H1 (cell line): Measurements from ENCODE around the gene EIF1AY. TPM values are rescaled to one million over a fixed set of nuclear protein-coding genes. Genes with fewer than 3 reads are reported as not detected.

ENCODE experiments used
- CTCF ChIA-PET: fragments of 300-600 bp; sonication (Branson Sonifier 250); formaldehyde crosslinking; loops from one replicate; lab custom pipeline; 2021; ENCODE audit not compliant: partially characterized antibody; lab: Charles Lee
- POLR2A ChIA-PET: fragments of 300-600 bp; sonication (Branson Sonifier 250); formaldehyde crosslinking; loops from one replicate; lab custom pipeline; 2021; ENCODE audit warnings: inconsistent platforms; ENCODE audit not compliant: partially characterized antibody; lab: Charles Lee
- DNase-seq, 2 experiments: peaks; one replicate each; pipeline versions ENCODE4 v3.0.0 to v3.0.0-alpha.2; 2010 to 2022; ENCODE audit warnings: low spot score in 2 of 2, low read depth in 1 of 2, mixed read lengths in 1 of 2
- FAIRE-seq: peaks from 2 replicates; lab custom pipeline; 2011; peaks lifted over from hg19 to GRCh38; lab: Jason Lieb, UNC
- H2AFZ ChIP-seq: 2 replicates; pipeline ENCODE4 v1.8.1; 2012; ENCODE audit warnings: low read length, inconsistent platforms
- H2AK5ac ChIP-seq: 2 replicates; pipeline ENCODE4 v1.6.1; 2013; ENCODE audit warnings: low read depth, low read length
- H2BK120ac ChIP-seq: replicated peaks from 2 replicates; pipeline ENCODE3; 2013; ENCODE audit warnings: low read depth, low read length, inconsistent platforms
- H2BK12ac ChIP-seq: 2 replicates; pipeline ENCODE4 v1.6.1; 2013; ENCODE audit warnings: low read depth, low read length
- H2BK15ac ChIP-seq: 2 replicates; pipeline ENCODE4 v1.6.1; 2013; ENCODE audit warnings: low read length
- H2BK20ac ChIP-seq: 2 replicates; pipeline ENCODE4 v1.6.1; 2013; ENCODE audit warnings: low read length
- H2BK5ac ChIP-seq: 2 replicates; pipeline ENCODE4 v1.6.1; 2013; ENCODE audit warnings: low read depth, low read length
- H3K14ac ChIP-seq: 2 replicates; pipeline ENCODE4 v1.6.1; 2013; ENCODE audit warnings: inconsistent platforms; ENCODE audit not compliant: insufficient read length
- H3K18ac ChIP-seq: 2 replicates; pipeline ENCODE4 v1.6.1; 2013; ENCODE audit warnings: low read length; ENCODE audit errors: extremely low read depth
- H3K23ac ChIP-seq: 2 replicates; pipeline ENCODE4 v1.6.1; 2013; ENCODE audit warnings: inconsistent platforms; ENCODE audit not compliant: insufficient read length
- H3K23me2 ChIP-seq: 2 replicates; pipeline ENCODE4 v1.6.1; 2013; ENCODE audit warnings: low read depth, low read length
- H3K27ac ChIP-seq: 2 replicates; pipeline ENCODE4 v1.6.1; 2011; ENCODE audit warnings: low read depth, low read length, inconsistent platforms
- H3K27me3 ChIP-seq, 4 experiments: replicated peaks in 1 of 4; 1 replicate in 1 of 4; 2 replicates in 3 of 4; pipeline versions ENCODE4 v1.6.1 to v1.8.1; 2011 to 2013; ENCODE audit warnings: low read length in 3 of 4, mild to moderate bottlenecking in 3 of 4, inconsistent platforms in 2 of 4, mixed read lengths in 2 of 4, moderate library complexity in 1 of 4; ENCODE audit not compliant: control insufficient read depth in 3 of 4, insufficient read depth in 3 of 4; ENCODE audit errors: extremely low read depth in 1 of 4
- H3K36me3 ChIP-seq, 4 experiments: 2 replicates each; pipeline versions ENCODE4 v1.6.1 to v1.8.1; 2011 to 2013; ENCODE audit warnings: mild to moderate bottlenecking in 4 of 4, low read length in 3 of 4, moderate library complexity in 2 of 4, control low read depth in 1 of 4, inconsistent platforms in 1 of 4; ENCODE audit not compliant: insufficient read depth in 4 of 4, control insufficient read depth in 2 of 4
- H3K4ac ChIP-seq: replicated peaks from 2 replicates; pipeline ENCODE3; 2013; ENCODE audit warnings: low read length, low read depth, mixed read lengths, inconsistent platforms; ENCODE audit not compliant: insufficient read length
- H3K4me1 ChIP-seq, 4 experiments: replicated peaks in 1 of 4; 1 replicate in 1 of 4; 2 replicates in 3 of 4; pipeline versions ENCODE4 v1.6.1 to v1.8.1; 2011 to 2013; ENCODE audit warnings: low read length in 3 of 4, inconsistent platforms in 2 of 4, mixed read lengths in 1 of 4; ENCODE audit not compliant: insufficient read depth in 4 of 4, control insufficient read depth in 3 of 4
- H3K4me2 ChIP-seq, 2 experiments: 2 replicates each; pipeline versions ENCODE4 v1.6.1 to v1.8.1; 2011 to 2013; ENCODE audit warnings: low read depth in 2 of 2, low read length in 2 of 2, control low read depth in 1 of 2, inconsistent platforms in 1 of 2, mild to moderate bottlenecking in 1 of 2; ENCODE audit not compliant: insufficient read depth in 1 of 2
- H3K4me3 ChIP-seq, 4 experiments: fragments of 200-600, 300-600 bp in 1 of 4; sonication (generic), shearing (Covaris generic), sonication (Bioruptor Twin) in 1 of 4; 2 replicates each; pipeline versions ENCODE4 v1.5.1 to v1.8.1; 2011 to 2016; ENCODE audit warnings: low read length in 4 of 4, low read depth in 3 of 4, control low read depth in 2 of 4, inconsistent platforms in 2 of 4, mild to moderate bottlenecking in 2 of 4, mixed read lengths in 1 of 4, moderate library complexity in 1 of 4; ENCODE audit not compliant: insufficient read depth in 2 of 4; ENCODE audit errors: extremely low read depth in 1 of 4
- H3K56ac ChIP-seq: replicated peaks from 2 replicates; pipeline ENCODE3; 2013; ENCODE audit warnings: low read depth, mild to moderate bottlenecking, mixed read lengths, low read length, inconsistent platforms; ENCODE audit not compliant: insufficient read length
- H3K79me1 ChIP-seq: 2 replicates; pipeline ENCODE4 v1.6.1; 2013; ENCODE audit warnings: low read depth, low read length, control low read depth
- H3K79me2 ChIP-seq, 2 experiments: 2 replicates each; pipeline versions ENCODE4 v1.6.1 to v1.8.1; 2012 to 2013; ENCODE audit warnings: low read length in 2 of 2, mild to moderate bottlenecking in 2 of 2, inconsistent platforms in 1 of 2; ENCODE audit not compliant: insufficient read depth in 2 of 2, control insufficient read depth in 1 of 2
- H3K9ac ChIP-seq, 4 experiments: replicated peaks in 1 of 4; 1 replicate in 1 of 4; 2 replicates in 3 of 4; pipeline versions ENCODE4 v1.6.1 to v1.8.1; 2011 to 2013; ENCODE audit warnings: low read depth in 3 of 4, low read length in 3 of 4, control low read depth in 2 of 4, mild to moderate bottlenecking in 2 of 4, moderate library complexity in 2 of 4, inconsistent platforms in 1 of 4; ENCODE audit errors: extremely low read depth in 1 of 4
- H3K9me3 ChIP-seq, 2 experiments: 2 replicates each; pipeline versions ENCODE4 v1.6.1 to v1.8.1; 2012 to 2013; ENCODE audit warnings: mild to moderate bottlenecking in 2 of 2, moderate library complexity in 2 of 2, control low read depth in 1 of 2, inconsistent platforms in 1 of 2, low read depth in 1 of 2, low read length in 1 of 2, mixed read lengths in 1 of 2; ENCODE audit not compliant: insufficient read depth in 2 of 2
- H4K20me1 ChIP-seq, 2 experiments: replicated peaks in 1 of 2; 2 replicates each; pipeline versions ENCODE3 to v1.8.1; 2011 to 2013; ENCODE audit warnings: inconsistent platforms in 2 of 2, low read length in 2 of 2, mild to moderate bottlenecking in 1 of 2; ENCODE audit not compliant: insufficient read depth in 2 of 2, control insufficient read depth in 1 of 2
- H4K5ac ChIP-seq: 2 replicates; pipeline ENCODE4 v1.6.1; 2013; ENCODE audit warnings: low read length, low read depth, mixed read lengths, inconsistent platforms; ENCODE audit not compliant: insufficient read length
- H4K8ac ChIP-seq: 2 replicates; pipeline ENCODE4 v1.8.0; 2013; ENCODE audit warnings: mild to moderate bottlenecking, moderate library complexity, low read length, inconsistent platforms; ENCODE audit not compliant: insufficient read depth; ENCODE audit errors: extremely low read depth
- H4K91ac ChIP-seq: replicated peaks from 2 replicates; pipeline ENCODE3; 2013; ENCODE audit warnings: low read length, mixed read lengths, inconsistent platforms; ENCODE audit not compliant: insufficient read length
- FOSL1 ChIP-seq: IDR thresholded peaks from 2 replicates; pipeline ENCODE4 v1.6.1; 2011; ENCODE audit warnings: mild to moderate bottlenecking, low read depth, low read length, moderate library complexity; ENCODE audit not compliant: insufficient read depth
- GABPA ChIP-seq: IDR thresholded peaks from 2 replicates; pipeline ENCODE4 v1.6.1; 2011; ENCODE audit warnings: mild to moderate bottlenecking, low read length, moderate library complexity, borderline replicate concordance; ENCODE audit not compliant: insufficient read depth
- HDAC6 ChIP-seq: IDR thresholded peaks from one replicate; pipeline ENCODE4 v1.7.1; 2012; ENCODE audit warnings: low read depth, mild to moderate bottlenecking, inconsistent platforms, low read length, moderate library complexity
- SP1 ChIP-seq: IDR thresholded peaks from 2 replicates; pipeline ENCODE4 v1.6.1; 2011; ENCODE audit warnings: low read depth, low read length
- WGBS, 2 experiments: shearing (Covaris generic) in 1 of 2; methylation state at CpG; one replicate each; pipeline versions ENCODE4 v1.1.6 to v1.1.7; 2013 to 2015; ENCODE audit warnings: low lambda C conversion rate in 2 of 2, mixed read lengths in 2 of 2, inconsistent platforms in 1 of 2, low coverage in 1 of 2, missing lambda C conversion rate in 1 of 2; ENCODE audit not compliant: insufficient replicate concordance in 2 of 2, insufficient coverage in 1 of 2, insufficient read length in 1 of 2; ENCODE audit errors: extremely low coverage in 1 of 2, missing lambda C conversion rate in 1 of 2; 5-methylcytosine and 5-hydroxymethylcytosine counted together
- polyA plus RNA-seq, 7 experiments: library from polyadenylated mRNA; depleted of rRNA in 3 of 7; stranded (reverse) in 5 of 7; unstranded in 2 of 7; fragments of >200 nt in 5 of 7; fragments of 200-250 nt in 2 of 7; gene quantifications; 1 replicate in 5 of 7; 2 replicates in 1 of 7; 4 replicates in 1 of 7; pipeline versions ENCODE4 v1.2.1 to v1.2.3, GENCODE V29; 2011 to 2013; ENCODE audit warnings: missing spikeins in 2 of 7, mixed read lengths in 2 of 7
- total RNA-seq: library from RNA; stranded (reverse); fragmentation: NEBNext Ultra II Directional; extraction: Animal tissue kit (Norgen Biotek cat#: 25700); gene quantifications from 2 replicates; pipeline ENCODE4 v1.2.1, GENCODE V29; 2021
- TF ChIP-seq, protein P1 (sequence below): IDR thresholded peaks from 2 replicates; pipeline ENCODE4 v1.6.1; 2012; ENCODE audit warnings: low read length, inconsistent platforms

Gene EIF1AY
- total and polyA plus RNA-seq, 2 of the 8 experiments (the other 6 are each of a cell fraction or from before 2014, with no cell fraction given), result 8.8 to 34.1 TPM

- Histone ChIP-seq H3K23me2 (no peaks in the 10 kb centered on the region), H3K9me3 (no peaks in the 10 kb centered on the region; a peak in 1 of 4 replicates), H4K8ac (no peak overlapping the region), H3K9ac (no peak overlapping the region), H3K23ac (no peak overlapping the region), H3K56ac (no peak overlapping the region), H3K79me2 (no peaks in the 10 kb centered on the region), H3K27me3 (no peaks in the 10 kb centered on the region), H3K27ac (no peak overlapping the region), H3K18ac (no peak overlapping the region), H3K4ac (no peak overlapping the region), H3K4me1 (no peaks in the 10 kb centered on the region), H4K5ac (no peak overlapping the region), H3K4me3 (no peak overlapping the region), H2BK5ac (no peak overlapping the region), H2BK120ac (no peak overlapping the region), H3K79me1 (no peaks in the 10 kb centered on the region), H2AK5ac (no peak overlapping the region), H3K4me2 (no peak overlapping the region), H3K36me3 (no peaks in the 10 kb centered on the region), H2BK15ac (no peak overlapping the region), H2BK20ac (no peak overlapping the region), H4K91ac (no peak overlapping the region), H2AFZ (no peak overlapping the region), H2BK12ac (no peak overlapping the region), H4K20me1 (no peaks in the 10 kb centered on the region), H3K14ac (no peak overlapping the region)
- WGBS, 2 experiments, result 90% methylated on average over 3 of the region's 3 CpGs; no CpG with 5 or more reads in 1 of the 2 experiments
- TF ChIP-seq SP1 (no peak), HDAC6 (no peak), GABPA (no peak), FOSL1 (no peak)
- TF ChIP-seq, protein P1, sequence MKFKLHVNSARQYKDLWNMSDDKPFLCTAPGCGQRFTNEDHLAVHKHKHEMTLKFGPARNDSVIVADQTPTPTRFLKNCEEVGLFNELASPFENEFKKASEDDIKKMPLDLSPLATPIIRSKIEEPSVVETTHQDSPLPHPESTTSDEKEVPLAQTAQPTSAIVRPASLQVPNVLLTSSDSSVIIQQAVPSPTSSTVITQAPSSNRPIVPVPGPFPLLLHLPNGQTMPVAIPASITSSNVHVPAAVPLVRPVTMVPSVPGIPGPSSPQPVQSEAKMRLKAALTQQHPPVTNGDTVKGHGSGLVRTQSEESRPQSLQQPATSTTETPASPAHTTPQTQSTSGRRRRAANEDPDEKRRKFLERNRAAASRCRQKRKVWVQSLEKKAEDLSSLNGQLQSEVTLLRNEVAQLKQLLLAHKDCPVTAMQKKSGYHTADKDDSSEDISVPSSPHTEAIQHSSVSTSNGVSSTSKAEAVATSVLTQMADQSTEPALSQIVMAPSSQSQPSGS, result no peak
- FAIRE-seq, result no peak
- ChIA-PET CTCF (no interaction called here), POLR2A (no interaction called here)
- no peak for DNase-seq
These were observed 4.3 kb upstream of the EIF1AY start for GRCh38 chrY:20571306-20571705.
